Left ventricle myocardium inferior (tissue), 1 donor: ENCODE measurements around the gene ZNF543. TPM values are rescaled to one million over a fixed set of nuclear protein-coding genes. Genes with fewer than 3 reads are reported as not detected.

Experiments used
- DNase-seq: peaks from one replicate; pipeline ENCODE4 v3.0.0-alpha.2; 2020
- H3K27ac ChIP-seq: fragments of 200-600 bp; replicated peaks from 2 replicates; pipeline ENCODE4 v1.8.0; 2021
- H3K27me3 ChIP-seq: fragments of 200-600 bp; 2 replicates; pipeline ENCODE4 v1.8.0; 2021; ENCODE audit warnings: low read depth
- H3K36me3 ChIP-seq: fragments of 200-600 bp; 2 replicates; pipeline ENCODE4 v1.8.0; 2021
- H3K4me1 ChIP-seq: fragments of 200-600 bp; 2 replicates; pipeline ENCODE4 v1.8.0; 2021
- H3K4me3 ChIP-seq: fragments of 200-600 bp; 2 replicates; pipeline ENCODE4 v1.8.0; 2021; ENCODE audit warnings: mild to moderate bottlenecking, moderate library complexity
- H3K9me3 ChIP-seq: fragments of 200-600 bp; replicated peaks from 2 replicates; pipeline ENCODE4 v1.8.0; 2021
- intact Hi-C: fragments of 100-400 bp; cut with micrococcal nuclease; formaldehyde crosslinking; loops from one replicate; pipeline ENCODE4 v1.11.0; 2022
- total RNA-seq: library from RNA; stranded (reverse); fragmentation: NEBNext Ultra II Directional; extraction: Animal tissue kit (Norgen Biotek cat#: 25700); gene quantifications from one replicate; pipeline ENCODE4 v1.2.1, GENCODE V29; 2021
- TF ChIP-seq, protein P1 (sequence below): fragments of 200-600 bp; IDR thresholded peaks from 2 replicates; pipeline ENCODE4 v1.8.0; 2021; ENCODE audit warnings: antibody characterized with exemption, mild to moderate bottlenecking, borderline replicate concordance
- donor health status: DM: no; HTN: yes; CAD: no; lungs with severe emphysema.

ZNF543 gene
- total RNA-seq, 1 donor from 2014 or later: 5.7 TPM

DNA sequence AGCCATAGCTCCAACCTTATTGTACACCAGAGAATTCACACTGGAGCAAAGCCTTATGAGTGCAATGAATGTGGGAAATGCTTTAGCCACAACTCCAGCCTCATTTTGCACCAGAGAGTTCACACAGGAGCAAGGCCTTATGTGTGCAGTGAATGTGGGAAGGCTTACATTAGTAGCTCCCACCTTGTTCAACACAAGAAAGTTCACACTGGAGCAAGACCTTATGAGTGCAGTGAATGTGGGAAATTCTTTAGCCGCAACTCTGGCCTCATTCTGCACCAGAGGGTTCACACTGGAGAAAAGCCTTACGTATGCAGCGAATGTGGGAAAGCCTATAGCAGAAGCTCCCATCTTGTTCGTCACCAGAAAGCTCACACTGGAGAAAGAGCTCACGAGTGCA, 37.1 kb downstream of the ZNF543 start:
- Histone ChIP-seq H3K4me3 (no peak overlapping the region), H3K36me3 (peaks cover 77% of the 10 kb centered on the region), H3K4me1 (peaks cover 42% of the 10 kb centered on the region), H3K27me3 (no peaks in the 10 kb centered on the region), H3K27ac (no peak overlapping the region), H3K9me3 (peaks cover 90% of the 10 kb centered on the region)
- TF ChIP-seq, protein P1, sequence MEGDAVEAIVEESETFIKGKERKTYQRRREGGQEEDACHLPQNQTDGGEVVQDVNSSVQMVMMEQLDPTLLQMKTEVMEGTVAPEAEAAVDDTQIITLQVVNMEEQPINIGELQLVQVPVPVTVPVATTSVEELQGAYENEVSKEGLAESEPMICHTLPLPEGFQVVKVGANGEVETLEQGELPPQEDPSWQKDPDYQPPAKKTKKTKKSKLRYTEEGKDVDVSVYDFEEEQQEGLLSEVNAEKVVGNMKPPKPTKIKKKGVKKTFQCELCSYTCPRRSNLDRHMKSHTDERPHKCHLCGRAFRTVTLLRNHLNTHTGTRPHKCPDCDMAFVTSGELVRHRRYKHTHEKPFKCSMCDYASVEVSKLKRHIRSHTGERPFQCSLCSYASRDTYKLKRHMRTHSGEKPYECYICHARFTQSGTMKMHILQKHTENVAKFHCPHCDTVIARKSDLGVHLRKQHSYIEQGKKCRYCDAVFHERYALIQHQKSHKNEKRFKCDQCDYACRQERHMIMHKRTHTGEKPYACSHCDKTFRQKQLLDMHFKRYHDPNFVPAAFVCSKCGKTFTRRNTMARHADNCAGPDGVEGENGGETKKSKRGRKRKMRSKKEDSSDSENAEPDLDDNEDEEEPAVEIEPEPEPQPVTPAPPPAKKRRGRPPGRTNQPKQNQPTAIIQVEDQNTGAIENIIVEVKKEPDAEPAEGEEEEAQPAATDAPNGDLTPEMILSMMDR: no peak
- intact Hi-C loops: no loop called here
- DNase-seq: no peak

- Histone ChIP-seq H3K36me3 (peaks cover 58% of the 10 kb centered on the region), H3K9me3 (peaks cover 71% of the 10 kb centered on the region)
These were observed 39.0 kb downstream of the ZNF543 start for GRCh38 chr19:57359300-57359699.

GRCh38 chr19:57362419-57362818, 42.1 kb downstream of the ZNF543 start:
- Histone ChIP-seq H3K36me3 (peaks cover 54% of the 10 kb centered on the region), H3K27ac (peak overlapping the region; percentile 94), H3K4me1 (peaks cover 41% of the 10 kb centered on the region), H3K9me3 (peaks cover 51% of the 10 kb centered on the region), H3K4me3 (peak overlapping the region; percentile 88), H3K27me3 (no peaks in the 10 kb centered on the region)
- TF ChIP-seq, protein P1: no peak
- DNase-seq: no peak
- intact Hi-C loops: no loop called here

More at GRCh38 chr19:57359300-57359699, 39.0 kb downstream of the ZNF543 start:
- no peak overlapping the region for H3K4me3 ChIP-seq
- intact Hi-C loops: no loop called here
- no peak overlapping the region for H3K27ac ChIP-seq
- TF ChIP-seq, protein P1: no peak
- DNase-seq: no peak
- no peaks in the 10 kb centered on the region for H3K27me3 ChIP-seq
- peaks cover 38% of the 10 kb centered on the region for H3K4me1 ChIP-seq

- TF ChIP-seq, protein P1: no peak
- DNase-seq: peak; percentile 100
- intact Hi-C loops: no loop called here
- Histone ChIP-seq H3K9me3 (peaks cover 44% of the 10 kb centered on the region), H3K36me3 (peaks cover 50% of the 10 kb centered on the region), H3K27ac (peak within 1 kb of the TSS; percentile 94), H3K4me1 (peaks cover 46% of the 10 kb centered on the region), H3K4me3 (peak within 1 kb of the TSS; percentile 88), H3K27me3 (no peaks in the 10 kb centered on the region)
These were observed 42.9 kb downstream of the ZNF543 start, which contains the start of the genes TRAPPC2B and ZNF547 for GRCh38 chr19:57362997-57363687. Gene TRAPPC2B (plus strand): TSS chr19:57363551. CDS start chr19:57364834, 1,283 bp downstream. Gene ZNF547 (plus strand): TSS chr19:57363551. CDS start chr19:57368556, 5,005 bp downstream.

DNA sequence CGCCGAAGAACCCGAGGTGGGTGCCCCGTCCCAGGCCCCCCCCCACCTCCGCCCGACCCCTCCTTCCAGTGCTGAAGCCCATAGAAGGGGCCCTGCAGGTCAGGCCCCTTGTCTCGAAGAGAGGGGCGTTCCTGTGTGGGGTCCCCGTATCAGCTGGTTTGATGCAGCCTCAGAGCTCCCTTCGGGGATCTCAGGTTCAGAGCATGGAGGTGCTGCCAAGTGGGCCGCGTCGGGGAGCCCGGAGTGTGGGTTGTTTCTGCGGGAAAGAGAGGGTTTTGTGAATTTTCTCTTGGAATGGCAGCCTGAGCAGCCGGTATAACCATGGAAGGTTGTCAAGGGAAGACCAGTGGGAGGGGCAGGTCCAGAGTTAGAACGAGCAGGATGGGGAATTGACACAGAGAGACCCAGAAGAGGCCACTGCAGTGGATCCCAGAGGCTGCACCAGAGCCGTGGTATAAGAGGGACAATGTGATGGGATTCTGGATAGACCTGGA, 43.5 kb downstream of the ZNF543 start:
- peaks cover 38% of the 10 kb centered on the region for H3K9me3 ChIP-seq
- peaks cover 46% of the 10 kb centered on the region for H3K4me1 ChIP-seq
- TF ChIP-seq, protein P1: no peak
- no peak for DNase-seq
- no peaks in the 10 kb centered on the region for H3K27me3 ChIP-seq
- intact Hi-C loops: no loop called here
- peak overlapping the region; percentile 94 for H3K27ac ChIP-seq
- H3K36me3 ChIP-seq: peaks cover 47% of the 10 kb centered on the region
- H3K4me3 ChIP-seq: peak overlapping the region; percentile 88
